Lower leg skin (tissue), 3 donors: Measurements from ENCODE around the gene CTNNA2.

ENCODE experiments used
- POLR2A ChIP-seq, 2 donors: fragments of 450-650 bp; IDR thresholded peaks; one replicate each; pipeline ENCODE4 v1.6.1; 2016 to 2017; ENCODE audit warnings: antibody characterized with exemption in 2 of 2, mild to moderate bottlenecking in 1 of 2, moderate library complexity in 1 of 2
- TF ChIP-seq, protein P1 (sequence below), 3 donors: fragments of 450-650 bp; IDR thresholded peaks; one replicate each; pipeline ENCODE4 v1.5.1; 2016; ENCODE audit warnings: antibody characterized with exemption in 3 of 3, mild to moderate bottlenecking in 3 of 3, moderate library complexity in 2 of 3

DNA sequence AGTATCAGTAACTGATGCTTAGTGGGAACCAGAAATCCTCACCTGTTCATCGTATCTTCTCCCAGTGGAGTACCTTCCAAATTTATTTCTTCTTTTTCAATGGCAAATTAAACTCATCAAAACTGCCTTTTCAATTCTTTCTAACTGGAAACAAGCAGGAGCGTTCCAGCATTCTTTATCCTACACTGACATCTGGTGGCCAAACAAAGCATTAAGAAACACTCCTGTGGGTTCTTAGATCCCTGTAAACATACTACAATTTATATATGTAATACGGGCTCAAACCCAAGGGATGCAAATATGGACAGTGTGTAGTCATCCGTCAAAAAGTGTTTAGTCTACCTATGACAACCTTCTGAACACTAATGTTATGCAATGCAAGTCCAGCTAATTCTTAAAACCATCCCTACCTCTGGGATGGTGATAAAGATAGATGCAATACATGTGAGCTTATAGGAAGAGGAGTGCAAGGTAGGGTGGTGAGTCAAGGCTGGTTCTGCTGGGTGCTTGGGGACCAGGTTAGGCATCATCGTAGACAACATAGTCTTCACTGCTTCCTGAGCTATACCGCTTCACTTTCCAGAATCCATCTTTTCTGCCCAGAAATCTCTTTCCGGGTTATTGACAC, 375.0 kb downstream of the CTNNA2 start:
- TF ChIP-seq, protein P1, sequence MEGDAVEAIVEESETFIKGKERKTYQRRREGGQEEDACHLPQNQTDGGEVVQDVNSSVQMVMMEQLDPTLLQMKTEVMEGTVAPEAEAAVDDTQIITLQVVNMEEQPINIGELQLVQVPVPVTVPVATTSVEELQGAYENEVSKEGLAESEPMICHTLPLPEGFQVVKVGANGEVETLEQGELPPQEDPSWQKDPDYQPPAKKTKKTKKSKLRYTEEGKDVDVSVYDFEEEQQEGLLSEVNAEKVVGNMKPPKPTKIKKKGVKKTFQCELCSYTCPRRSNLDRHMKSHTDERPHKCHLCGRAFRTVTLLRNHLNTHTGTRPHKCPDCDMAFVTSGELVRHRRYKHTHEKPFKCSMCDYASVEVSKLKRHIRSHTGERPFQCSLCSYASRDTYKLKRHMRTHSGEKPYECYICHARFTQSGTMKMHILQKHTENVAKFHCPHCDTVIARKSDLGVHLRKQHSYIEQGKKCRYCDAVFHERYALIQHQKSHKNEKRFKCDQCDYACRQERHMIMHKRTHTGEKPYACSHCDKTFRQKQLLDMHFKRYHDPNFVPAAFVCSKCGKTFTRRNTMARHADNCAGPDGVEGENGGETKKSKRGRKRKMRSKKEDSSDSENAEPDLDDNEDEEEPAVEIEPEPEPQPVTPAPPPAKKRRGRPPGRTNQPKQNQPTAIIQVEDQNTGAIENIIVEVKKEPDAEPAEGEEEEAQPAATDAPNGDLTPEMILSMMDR (IDR thresholded peaks at IDR 0.05), result no peak
- no peak for TF ChIP-seq POLR2A (IDR thresholded peaks at IDR 0.05)
